Fibroblast of skin of right biceps (primary cell): ENCODE results near the gene CNOT10.
A peak's percentile ranks its signal among the peaks of the same experiment; 100 is the strongest.
"Not testable (repeated sequence)": the region's sequence is repeated elsewhere in the genome, so short reads cannot be mapped to it uniquely, and the experiment has no call there.

Source experiments
- DNase-seq: peaks from one replicate; pipeline ENCODE4 v3.0.0-alpha.2; 2013

Gene CNOT10

GRCh38 chr3:32684800-32685542 is at the start of gene CNOT10:
TSS of gene CNOT10 (plus strand) at chr3:32685188. CDS start at chr3:32685461, 273 bp downstream.
- peak; percentile 93 for DNase-seq

- DNase-seq: no peak
Observed at GRCh38 chr3:32640939-32641338, 44.0 kb upstream of the CNOT10 start.

GRCh38 chr3:32641356-32641755 is 43.6 kb upstream of the CNOT10 start:
- no peak for DNase-seq

GRCh38 chr3:32643354-32643753 is 41.6 kb upstream of the CNOT10 start:
- DNase-seq: no peak

GRCh38 chr3:32643816-32644215 is 41.2 kb upstream of the CNOT10 start:
- no peak for DNase-seq

GRCh38 chr3:32644380-32644779 is 40.6 kb upstream of the CNOT10 start:
- no peak for DNase-seq

- no peak for DNase-seq
Observed at GRCh38 chr3:32646761-32647160, 38.2 kb upstream of the CNOT10 start.

- DNase-seq: not testable (repeated sequence)
Observed at GRCh38 chr3:32652337-32653100, 32.5 kb upstream of the CNOT10 start.

- DNase-seq: no peak
Observed at GRCh38 chr3:32655167-32655566, 29.8 kb upstream of the CNOT10 start.

GRCh38 chr3:32660634-32661033 is 24.4 kb upstream of the CNOT10 start:
- DNase-seq: no peak

- no peak for DNase-seq
Observed at GRCh38 chr3:32662647-32663046, 22.3 kb upstream of the CNOT10 start.

GRCh38 chr3:32664630-32665075 is 20.3 kb upstream of the CNOT10 start:
- peak; percentile 39 for DNase-seq

GRCh38 chr3:32667072-32667582 is 17.9 kb upstream of the CNOT10 start:
- no peak for DNase-seq

- DNase-seq: not testable (repeated sequence)
Observed at GRCh38 chr3:32669226-32669625, 15.8 kb upstream of the CNOT10 start.

- DNase-seq: not testable (repeated sequence)
Observed at GRCh38 chr3:32673730-32674129, 11.3 kb upstream of the CNOT10 start.

- no peak for DNase-seq
Observed at GRCh38 chr3:32675164-32675563, 9.8 kb upstream of the CNOT10 start.

- no peak for DNase-seq
Observed at GRCh38 chr3:32675650-32676049, 9.3 kb upstream of the CNOT10 start.

- no peak for DNase-seq
Observed at GRCh38 chr3:32681811-32682210, 3.2 kb upstream of the CNOT10 start.

GRCh38 chr3:32684029-32684799 is 774 bp upstream of the CNOT10 start:
- no peak for DNase-seq

GRCh38 chr3:32685543-32686185 is 676 bp downstream of the CNOT10 start:
- no peak for DNase-seq

- no peak for DNase-seq
Observed at GRCh38 chr3:32686713-32687112, 1.7 kb downstream of the CNOT10 start.

GRCh38 chr3:32691847-32692246 is 6.9 kb downstream of the CNOT10 start:
- no peak for DNase-seq

- DNase-seq: no peak
Observed at GRCh38 chr3:32696523-32696922, 11.5 kb downstream of the CNOT10 start.
